H1 (cell line): Measurements from ENCODE around the gene FIG4.

Source experiments
- CEBPB ChIP-seq: IDR thresholded peaks from 2 replicates; pipeline ENCODE4 v1.6.1; 2012; ENCODE audit warnings: low read depth, low read length
- EP300 ChIP-seq, 2 experiments: IDR thresholded peaks; 1 replicate in 1 of 2; 2 replicates in 1 of 2; pipeline ENCODE4 v1.6.1; 2011 to 2012; ENCODE audit warnings: low read depth in 2 of 2, low read length in 2 of 2, mild to moderate bottlenecking in 2 of 2, borderline replicate concordance in 1 of 2, inconsistent platforms in 1 of 2, moderate library complexity in 1 of 2
- POLR2AphosphoS5 ChIP-seq: IDR thresholded peaks from 2 replicates; pipeline ENCODE4 v1.6.1; 2011; ENCODE audit warnings: low read depth, low read length
- SP4 ChIP-seq: IDR thresholded peaks from 2 replicates; pipeline ENCODE4 v1.6.1; 2012; ENCODE audit warnings: low read length, inconsistent platforms
- TF ChIP-seq, protein P1 (sequence below), 3 experiments: IDR thresholded peaks; 1 replicate in 2 of 3; 2 replicates in 1 of 3; pipeline versions ENCODE4 v1.5.1 to v1.6.1; 2011; ENCODE audit warnings: low read length in 3 of 3, mild to moderate bottlenecking in 3 of 3, inconsistent platforms in 2 of 3, low read depth in 1 of 3, moderate library complexity in 1 of 3; ENCODE audit not compliant: insufficient read depth in 1 of 3; ENCODE audit errors: control extremely low read depth in 1 of 3
- TF ChIP-seq, protein P2 (sequence below): IDR thresholded peaks from 2 replicates; pipeline ENCODE4 v1.6.1; 2012; ENCODE audit warnings: inconsistent platforms

DNA sequence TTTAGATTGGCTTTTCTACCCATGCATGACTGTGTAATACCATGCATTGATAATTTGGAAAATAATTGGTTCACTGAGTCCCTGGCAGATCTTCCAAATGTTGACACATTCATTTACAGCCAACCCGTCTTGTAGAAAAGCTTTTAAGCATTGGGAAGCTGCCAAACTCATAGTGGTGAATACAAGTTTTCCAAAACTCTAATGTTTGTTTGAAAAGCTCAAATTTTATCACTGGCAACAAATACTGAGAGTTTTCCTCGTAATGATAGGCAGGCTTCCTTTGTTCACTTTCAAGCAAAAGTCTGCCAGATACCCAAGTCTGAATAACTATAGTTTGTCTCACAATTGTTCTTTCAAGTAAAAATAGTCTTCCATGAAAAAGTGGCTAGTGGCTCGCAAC, 143.0 kb downstream of the FIG4 start:
- no peak for TF ChIP-seq POLR2AphosphoS5
- TF ChIP-seq, protein P1, sequence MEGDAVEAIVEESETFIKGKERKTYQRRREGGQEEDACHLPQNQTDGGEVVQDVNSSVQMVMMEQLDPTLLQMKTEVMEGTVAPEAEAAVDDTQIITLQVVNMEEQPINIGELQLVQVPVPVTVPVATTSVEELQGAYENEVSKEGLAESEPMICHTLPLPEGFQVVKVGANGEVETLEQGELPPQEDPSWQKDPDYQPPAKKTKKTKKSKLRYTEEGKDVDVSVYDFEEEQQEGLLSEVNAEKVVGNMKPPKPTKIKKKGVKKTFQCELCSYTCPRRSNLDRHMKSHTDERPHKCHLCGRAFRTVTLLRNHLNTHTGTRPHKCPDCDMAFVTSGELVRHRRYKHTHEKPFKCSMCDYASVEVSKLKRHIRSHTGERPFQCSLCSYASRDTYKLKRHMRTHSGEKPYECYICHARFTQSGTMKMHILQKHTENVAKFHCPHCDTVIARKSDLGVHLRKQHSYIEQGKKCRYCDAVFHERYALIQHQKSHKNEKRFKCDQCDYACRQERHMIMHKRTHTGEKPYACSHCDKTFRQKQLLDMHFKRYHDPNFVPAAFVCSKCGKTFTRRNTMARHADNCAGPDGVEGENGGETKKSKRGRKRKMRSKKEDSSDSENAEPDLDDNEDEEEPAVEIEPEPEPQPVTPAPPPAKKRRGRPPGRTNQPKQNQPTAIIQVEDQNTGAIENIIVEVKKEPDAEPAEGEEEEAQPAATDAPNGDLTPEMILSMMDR (IDR thresholded peaks at IDR 0.05; ENCODE audit: control extremely low read depth in 1 of 3, insufficient read depth in 1 of 3, low read depth in 1 of 3, low read length in 3 of 3), result no peak
- TF ChIP-seq EP300 (IDR thresholded peaks at IDR 0.05; ENCODE audit: borderline replicate concordance in 1 of 2, low read depth in 2 of 2, low read length in 2 of 2), result no peak
- no peak for TF ChIP-seq CEBPB
- no peak for TF ChIP-seq SP4
- TF ChIP-seq, protein P2, sequence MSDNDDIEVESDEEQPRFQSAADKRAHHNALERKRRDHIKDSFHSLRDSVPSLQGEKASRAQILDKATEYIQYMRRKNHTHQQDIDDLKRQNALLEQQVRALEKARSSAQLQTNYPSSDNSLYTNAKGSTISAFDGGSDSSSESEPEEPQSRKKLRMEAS, result no peak
